DOHH2 (cell line): ENCODE data around the gene ITGAV.

Experiments
- CTCF ChIP-seq: fragments of 200-600 bp; sonication (generic); IDR thresholded peaks from one replicate; pipeline ENCODE4 v1.5.1; 2014; ENCODE audit warnings: antibody characterized with exemption, mild to moderate bottlenecking, low read depth, low read length; ENCODE audit not compliant: poor library complexity, severe bottlenecking
- EZH2phosphoT487 ChIP-seq: fragments of 200-600 bp; sonication (generic); IDR thresholded peaks from 2 replicates; pipeline ENCODE4 v1.6.1; 2017; ENCODE audit warnings: borderline replicate concordance, mild to moderate bottlenecking, antibody characterized with exemption, low read length, moderate library complexity, mixed read lengths

GRCh38 chr2:186683341-186683740, 93.5 kb downstream of the ITGAV start:
- TF ChIP-seq CTCF = no peak
- TF ChIP-seq EZH2phosphoT487 = no peak
